Trophoblast cell (in vitro differentiated cells and primary cell): ENCODE data around the gene ROR1. TPM values are rescaled to one million over a fixed set of nuclear protein-coding genes. Genes with fewer than 3 reads are reported as not detected.

ENCODE experiments used
- DNase-seq, 2 donors: peaks; one replicate each; pipeline ENCODE4 v3.0.0-alpha.2; 2016
- H2AFZ ChIP-seq: 2 replicates; pipeline ENCODE4 v1.6.1; 2013; ENCODE audit warnings: low read length, moderate library complexity, mild to moderate bottlenecking; ENCODE audit not compliant: insufficient read depth, poor library complexity
- H2AK5ac ChIP-seq: 2 replicates; pipeline ENCODE4 v1.6.1; 2013; ENCODE audit warnings: mild to moderate bottlenecking, low read length
- H2BK120ac ChIP-seq: 2 replicates; pipeline ENCODE4 v1.6.1; 2013; ENCODE audit warnings: low read length, mild to moderate bottlenecking, moderate library complexity; ENCODE audit not compliant: insufficient read depth, poor library complexity
- H2BK12ac ChIP-seq: 2 replicates; pipeline ENCODE4 v1.6.1; 2013; ENCODE audit warnings: mild to moderate bottlenecking, low read length, moderate library complexity
- H2BK5ac ChIP-seq: 2 replicates; pipeline ENCODE4 v1.6.1; 2013; ENCODE audit warnings: low read length, low read depth, moderate library complexity, mild to moderate bottlenecking; ENCODE audit not compliant: poor library complexity
- H3K14ac ChIP-seq: 2 replicates; pipeline ENCODE4 v1.6.1; 2013; ENCODE audit warnings: mild to moderate bottlenecking, low read length
- H3K18ac ChIP-seq: 2 replicates; pipeline ENCODE4 v1.6.1; 2013; ENCODE audit warnings: mild to moderate bottlenecking, low read length
- H3K23ac ChIP-seq: 2 replicates; pipeline ENCODE4 v1.6.1; 2013; ENCODE audit warnings: low read length
- H3K27ac ChIP-seq: 2 replicates; pipeline ENCODE4 v1.5.1; 2013; ENCODE audit warnings: low read depth, mild to moderate bottlenecking, inconsistent platforms, low read length, moderate library complexity
- H3K27me3 ChIP-seq: 2 replicates; pipeline ENCODE4 v1.6.1; 2013; ENCODE audit warnings: inconsistent platforms, mild to moderate bottlenecking, low read length, moderate library complexity; ENCODE audit not compliant: insufficient read depth
- H3K36me3 ChIP-seq, 2 experiments: 1 replicate in 1 of 2; 2 replicates in 1 of 2; pipeline ENCODE4 v1.6.1; 2013; ENCODE audit warnings: low read length in 2 of 2, mild to moderate bottlenecking in 2 of 2, moderate library complexity in 1 of 2; ENCODE audit not compliant: insufficient read depth in 2 of 2, control insufficient read depth in 1 of 2
- H3K4ac ChIP-seq: 2 replicates; pipeline ENCODE4 v1.6.1; 2013; ENCODE audit warnings: low read depth, mild to moderate bottlenecking, low read length, moderate library complexity
- H3K4me1 ChIP-seq, 2 experiments: 1 replicate in 1 of 2; 2 replicates in 1 of 2; pipeline ENCODE4 v1.6.1; 2013; ENCODE audit warnings: low read length in 2 of 2, mild to moderate bottlenecking in 2 of 2, moderate library complexity in 1 of 2; ENCODE audit not compliant: insufficient read depth in 2 of 2, control insufficient read depth in 1 of 2
- H3K4me2 ChIP-seq: 2 replicates; pipeline ENCODE4 v1.6.1; 2013; ENCODE audit warnings: inconsistent platforms, mild to moderate bottlenecking, low read length, moderate library complexity
- H3K4me3 ChIP-seq: 2 replicates; pipeline ENCODE4 v1.5.1; 2013; ENCODE audit warnings: mild to moderate bottlenecking, low read depth, low read length, inconsistent platforms
- H3K79me1 ChIP-seq: one replicate; pipeline ENCODE4 v1.6.1; 2013; ENCODE audit warnings: low read length
- H3K79me2 ChIP-seq: 2 replicates; pipeline ENCODE4 v1.6.1; 2013; ENCODE audit warnings: low read length, mild to moderate bottlenecking; ENCODE audit not compliant: control insufficient read depth, insufficient read depth, poor library complexity
- H3K9ac ChIP-seq: 2 replicates; pipeline ENCODE4 v1.6.1; 2013; ENCODE audit warnings: mild to moderate bottlenecking, low read length
- H3K9me3 ChIP-seq: 2 replicates; pipeline ENCODE4 v1.6.1; 2013; ENCODE audit warnings: low read depth, mild to moderate bottlenecking, control low read depth, inconsistent platforms, low read length; ENCODE audit not compliant: insufficient read depth
- H4K12ac ChIP-seq: 2 replicates; pipeline ENCODE4 v1.6.1; 2013; ENCODE audit warnings: low read depth, mild to moderate bottlenecking, low read length, moderate library complexity
- H4K8ac ChIP-seq: 2 replicates; pipeline ENCODE4 v1.6.1; 2013; ENCODE audit warnings: low read depth, mild to moderate bottlenecking, low read length, moderate library complexity
- H4K91ac ChIP-seq: one replicate; pipeline ENCODE4 v1.6.1; 2013; ENCODE audit warnings: low read depth, mild to moderate bottlenecking, low read length, moderate library complexity
- WGBS: extraction: QIAGEN DNeasy Blood & Tissue Kit; methylation state at CpG from one replicate; pipeline ENCODE4 v1.1.7; 2013; ENCODE audit warnings: missing lambda C conversion rate; ENCODE audit not compliant: insufficient read length, insufficient coverage; ENCODE audit errors: extremely low coverage; 5-methylcytosine and 5-hydroxymethylcytosine counted together
- polyA plus RNA-seq: library from polyadenylated mRNA; stranded (reverse); fragments of 200-250 nt; gene quantifications from 2 replicates; pipeline ENCODE4 v1.2.3, GENCODE V29; 2013

The ROR1 gene
- 29.9 and 31.0 TPM in 2 replicates for polyA plus RNA-seq

- H2AK5ac ChIP-seq: peak within 1 kb of the TSS; percentile 94
- no peaks in the 10 kb centered on the region for H3K9me3 ChIP-seq
- peak within 1 kb of the TSS; percentile 89 for H3K4me2 ChIP-seq
- peaks cover 8 to 16% of the 10 kb centered on the region in 2 experiments for H3K4me1 ChIP-seq
- peak within 1 kb of the TSS; percentile 96 for H2BK5ac ChIP-seq
- no peaks in the 10 kb centered on the region for H3K27me3 ChIP-seq
- H3K4me3 ChIP-seq: peak within 1 kb of the TSS; percentile 96
- no peaks in the 10 kb centered on the region for H3K36me3 ChIP-seq
- H3K18ac ChIP-seq: peak within 1 kb of the TSS; percentile 99
- peak within 1 kb of the TSS; percentile 98 for H4K91ac ChIP-seq
- H4K12ac ChIP-seq: peak within 1 kb of the TSS; percentile 81
- H4K8ac ChIP-seq: peak within 1 kb of the TSS; percentile 95
- H3K14ac ChIP-seq: peak within 1 kb of the TSS; percentile 99
- peaks cover 21% of the 10 kb centered on the region for H3K79me2 ChIP-seq
- peak within 1 kb of the TSS; percentile 91 for H2AFZ ChIP-seq
- peak; percentile 76 to 77 for DNase-seq
- H3K4ac ChIP-seq: peak within 1 kb of the TSS; percentile 99
- peaks cover 31% of the 10 kb centered on the region for H3K79me1 ChIP-seq
- peak within 1 kb of the TSS; percentile 94 for H2BK12ac ChIP-seq
- H3K27ac ChIP-seq: peak within 1 kb of the TSS; percentile 82
- H3K9ac ChIP-seq: peak within 1 kb of the TSS; percentile 98
- peak within 1 kb of the TSS; percentile 97 for H2BK120ac ChIP-seq
- H3K23ac ChIP-seq: peak within 1 kb of the TSS; percentile 17
- WGBS: no CpG with 5 or more reads among the region's 99 CpGs
These were observed at the start of gene ROR1 for GRCh38 chr1:63773815-63774616. TSS of gene ROR1 (plus strand) at chr1:63774017.

DNA sequence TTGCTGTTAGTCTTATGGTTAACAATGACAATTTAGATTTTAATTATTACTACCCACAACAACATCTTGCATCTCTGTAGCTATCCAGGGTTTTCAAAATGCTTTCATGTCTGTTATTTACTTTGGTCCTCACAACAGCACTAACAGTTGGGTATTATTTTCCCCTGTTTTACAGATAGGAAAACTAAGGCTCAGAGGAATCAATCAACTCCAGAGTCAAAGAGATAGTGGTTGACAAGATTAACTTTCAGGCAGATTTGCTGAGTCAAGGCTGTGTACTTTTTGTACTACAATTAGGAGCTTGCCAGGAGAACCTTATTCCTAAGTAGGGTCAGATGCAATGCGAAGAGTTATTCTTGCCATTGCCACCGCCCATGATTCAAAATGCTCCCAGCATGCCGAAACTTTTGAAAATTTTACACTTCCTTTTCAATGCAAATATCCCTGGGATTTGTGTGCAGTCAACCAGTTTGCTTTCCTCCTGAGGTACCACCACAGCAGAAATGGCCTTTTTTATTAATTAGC, 49.4 kb upstream of the ROR1 start:
- Histone ChIP-seq H2BK12ac (no peak overlapping the region), H2BK5ac (no peak overlapping the region), H3K4me3 (no peak overlapping the region), H3K18ac (no peak overlapping the region), H3K23ac (no peak overlapping the region), H3K36me3 (no peaks in the 10 kb centered on the region), H3K79me1 (no peaks in the 10 kb centered on the region), H4K8ac (no peak overlapping the region), H2AFZ (no peak overlapping the region), H3K4me1 (peaks cover 0 to 5% of the 10 kb centered on the region in 2 experiments), H3K14ac (no peak overlapping the region), H3K9me3 (no peaks in the 10 kb centered on the region), H3K4ac (no peak overlapping the region), H2BK120ac (no peak overlapping the region), H4K12ac (no peak overlapping the region), H3K27ac (no peak overlapping the region), H3K79me2 (no peaks in the 10 kb centered on the region), H3K9ac (no peak overlapping the region), H4K91ac (no peak overlapping the region), H3K27me3 (no peaks in the 10 kb centered on the region), H3K4me2 (no peak overlapping the region), H2AK5ac (no peak overlapping the region)
- no peak for DNase-seq
- no CpG with 5 or more reads among the region's 3 CpGs for WGBS

DNA sequence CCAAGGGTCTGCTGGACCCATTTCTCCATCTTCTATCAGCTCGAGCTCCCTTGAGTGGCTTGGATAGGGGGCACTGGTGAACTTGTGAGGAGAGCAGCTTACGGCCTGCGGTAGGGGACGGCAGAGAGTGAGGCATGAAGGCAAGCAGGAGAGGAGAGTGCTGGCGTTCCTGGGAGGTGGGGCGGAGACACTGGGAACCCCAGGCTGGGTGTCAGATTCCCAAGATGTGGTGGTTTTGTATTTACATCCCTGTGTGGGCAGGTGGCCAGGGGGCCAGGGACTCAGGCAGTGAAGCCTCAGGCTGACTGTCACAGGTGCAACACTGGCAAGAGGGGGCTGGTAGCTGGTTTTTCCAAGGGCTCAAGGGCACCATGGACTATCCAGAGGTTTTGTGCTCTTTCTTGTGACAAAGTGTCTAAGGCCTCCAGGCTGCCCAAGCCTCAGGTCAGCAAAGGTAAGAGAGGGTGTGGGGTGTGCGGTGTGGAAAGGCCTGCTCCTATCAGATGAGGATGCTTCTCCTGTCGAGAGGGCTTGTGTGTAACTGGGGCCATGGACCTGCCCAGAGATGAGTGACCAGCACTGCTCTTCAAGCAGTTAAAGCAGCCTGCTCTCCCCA, 45.1 kb upstream of the ROR1 start:
- Histone ChIP-seq H3K23ac (no peak overlapping the region), H3K4ac (no peak overlapping the region), H3K4me1 (peaks cover 8 to 12% of the 10 kb centered on the region in 2 experiments), H4K12ac (no peak overlapping the region), H3K4me3 (no peak overlapping the region), H2BK120ac (no peak overlapping the region), H3K79me1 (peaks cover 5% of the 10 kb centered on the region), H3K36me3 (no peaks in the 10 kb centered on the region), H3K27me3 (no peaks in the 10 kb centered on the region), H4K8ac (no peak overlapping the region), H3K79me2 (no peaks in the 10 kb centered on the region), H3K9me3 (no peaks in the 10 kb centered on the region), H3K14ac (no peak overlapping the region), H3K4me2 (no peak overlapping the region), H2BK5ac (peak overlapping the region; percentile 15), H3K18ac (no peak overlapping the region), H3K27ac (no peak overlapping the region), H2AK5ac (no peak overlapping the region), H4K91ac (no peak overlapping the region), H2AFZ (no peak overlapping the region), H2BK12ac (no peak overlapping the region), H3K9ac (no peak overlapping the region)
- no CpG with 5 or more reads among the region's 8 CpGs for WGBS
- no peak for DNase-seq

DNA sequence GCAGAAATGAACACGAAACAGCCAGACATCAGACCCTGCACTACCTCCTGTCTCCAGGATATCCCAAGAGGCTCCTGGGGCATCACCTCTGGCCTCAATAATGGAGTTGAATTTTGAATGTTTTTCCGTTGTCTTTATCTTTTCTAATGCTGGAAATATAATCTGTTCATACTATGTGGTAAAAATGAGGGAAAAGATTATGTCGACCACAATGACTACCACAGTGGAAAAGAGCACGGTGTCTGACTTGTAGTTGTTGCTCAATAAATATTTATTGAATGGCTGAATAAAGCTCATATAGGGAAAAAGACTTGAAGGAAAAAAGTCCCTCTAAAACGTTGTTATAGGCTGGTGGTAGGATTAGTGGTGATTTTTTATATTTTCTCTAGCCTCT, 44.6 kb upstream of the ROR1 start:
- Histone ChIP-seq H3K23ac (no peak overlapping the region), H4K91ac (no peak overlapping the region), H2BK5ac (no peak overlapping the region), H2BK12ac (no peak overlapping the region), H3K4me2 (no peak overlapping the region), H3K36me3 (no peaks in the 10 kb centered on the region), H3K4me1 (peaks cover 8% of the 10 kb centered on the region in 2 experiments), H4K8ac (no peak overlapping the region), H3K9me3 (no peaks in the 10 kb centered on the region), H4K12ac (no peak overlapping the region), H3K79me1 (peaks cover 5% of the 10 kb centered on the region), H3K27me3 (no peaks in the 10 kb centered on the region), H2AFZ (no peak overlapping the region), H2BK120ac (no peak overlapping the region), H3K14ac (no peak overlapping the region), H3K4me3 (no peak overlapping the region), H3K27ac (no peak overlapping the region), H3K4ac (no peak overlapping the region), H3K79me2 (no peaks in the 10 kb centered on the region), H2AK5ac (no peak overlapping the region), H3K18ac (no peak overlapping the region), H3K9ac (no peak overlapping the region)
- no CpG with 5 or more reads among the region's 5 CpGs for WGBS
- DNase-seq: no peak
